AG04450 (cell line): ENCODE results near the gene DGUOK. TPM values are rescaled to one million over a fixed set of nuclear protein-coding genes. Genes with fewer than 3 reads are reported as not detected.

ENCODE experiments used
- CTCF ChIA-PET: fragments of 300-600, 350-600 bp; formaldehyde crosslinking; extraction: SDS; loops from one replicate; lab custom pipeline; 2022; ENCODE audit warnings: antibody characterized with exemption, inconsistent platforms; lab: Charles Lee
- POLR2A ChIA-PET: fragments of 350-600 bp; formaldehyde crosslinking; extraction: SDS; loops from one replicate; lab custom pipeline; 2021; ENCODE audit warnings: antibody characterized with exemption, inconsistent platforms; lab: Yijun Ruan, JAX
- DNase-seq: peaks from one replicate; pipeline ENCODE4 v3.0.0-alpha.2; 2011; ENCODE audit warnings: low read depth, low spot score
- H3K27ac ChIP-seq: one replicate; pipeline ENCODE4 v1.5.1; 2012; ENCODE audit warnings: low read depth, low read length, control low read depth
- H3K27me3 ChIP-seq: one replicate; pipeline ENCODE4 v1.6.0; 2012; ENCODE audit warnings: low read length; ENCODE audit not compliant: control insufficient read depth, insufficient read depth
- H3K4me3 ChIP-seq: 2 replicates; pipeline ENCODE4 v1.5.1; 2011; ENCODE audit warnings: mild to moderate bottlenecking, low read depth, low read length, control low read depth
- H3K9me3 ChIP-seq: 2 replicates; pipeline ENCODE4 v1.5.1; 2012; ENCODE audit warnings: low read length; ENCODE audit not compliant: control insufficient read depth, insufficient read depth
- polyA plus RNA-seq: library from polyadenylated mRNA; depleted of rRNA; stranded (reverse); fragments of >200 nt; gene quantifications from 2 replicates; pipeline ENCODE4 v1.2.3, GENCODE V29; 2011
- TF ChIP-seq, protein P1 (sequence below): IDR thresholded peaks from 2 replicates; pipeline ENCODE4 v1.5.1; 2011; ENCODE audit warnings: low read depth, low read length, control low read depth, inconsistent platforms

DGUOK gene
- polyA plus RNA-seq, 1 experiment = 101 TPM

DNA sequence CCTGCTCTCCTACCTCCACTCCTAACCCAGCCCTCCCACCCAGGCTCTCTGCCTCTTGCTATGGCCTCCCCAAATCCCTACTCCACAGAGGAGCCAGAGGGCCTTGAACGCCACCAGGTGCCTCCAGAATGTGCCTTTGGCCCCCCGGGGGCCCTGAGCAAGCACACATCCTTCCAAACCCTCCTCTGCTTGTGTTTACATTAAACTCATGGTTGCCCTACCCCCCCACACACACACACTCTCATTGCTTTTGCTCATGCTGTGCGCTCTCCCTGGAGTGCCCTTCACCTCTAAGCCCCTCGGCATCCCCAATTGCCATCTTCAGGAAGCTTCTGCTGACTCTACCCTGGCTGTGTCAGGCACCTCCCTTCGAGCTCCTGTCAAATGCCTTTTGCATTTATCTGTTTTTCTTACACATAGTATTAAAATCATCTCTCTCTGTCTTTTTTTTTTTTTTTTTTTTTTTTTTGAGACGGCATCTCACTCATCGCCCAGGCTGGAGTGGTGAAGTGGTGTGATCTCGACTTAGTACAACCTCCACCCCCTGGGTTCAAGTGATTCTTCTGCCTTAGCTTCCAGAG lies 41.8 kb downstream of the DGUOK start:
- TF ChIP-seq, protein P1, sequence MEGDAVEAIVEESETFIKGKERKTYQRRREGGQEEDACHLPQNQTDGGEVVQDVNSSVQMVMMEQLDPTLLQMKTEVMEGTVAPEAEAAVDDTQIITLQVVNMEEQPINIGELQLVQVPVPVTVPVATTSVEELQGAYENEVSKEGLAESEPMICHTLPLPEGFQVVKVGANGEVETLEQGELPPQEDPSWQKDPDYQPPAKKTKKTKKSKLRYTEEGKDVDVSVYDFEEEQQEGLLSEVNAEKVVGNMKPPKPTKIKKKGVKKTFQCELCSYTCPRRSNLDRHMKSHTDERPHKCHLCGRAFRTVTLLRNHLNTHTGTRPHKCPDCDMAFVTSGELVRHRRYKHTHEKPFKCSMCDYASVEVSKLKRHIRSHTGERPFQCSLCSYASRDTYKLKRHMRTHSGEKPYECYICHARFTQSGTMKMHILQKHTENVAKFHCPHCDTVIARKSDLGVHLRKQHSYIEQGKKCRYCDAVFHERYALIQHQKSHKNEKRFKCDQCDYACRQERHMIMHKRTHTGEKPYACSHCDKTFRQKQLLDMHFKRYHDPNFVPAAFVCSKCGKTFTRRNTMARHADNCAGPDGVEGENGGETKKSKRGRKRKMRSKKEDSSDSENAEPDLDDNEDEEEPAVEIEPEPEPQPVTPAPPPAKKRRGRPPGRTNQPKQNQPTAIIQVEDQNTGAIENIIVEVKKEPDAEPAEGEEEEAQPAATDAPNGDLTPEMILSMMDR = no peak
- ChIA-PET CTCF (interaction anchor here (0.7 kb wide), 1 partner anchor 158 kb away, joined by 3 read pairs; no protein-coding TSS in a partner anchor), POLR2A (no interaction called here)
- no peak for DNase-seq
- no peak overlapping the region for H3K27ac ChIP-seq
- H3K27me3 ChIP-seq = no peaks in the 10 kb centered on the region
- no peaks in the 10 kb centered on the region for H3K9me3 ChIP-seq
- no peak overlapping the region for H3K4me3 ChIP-seq

DNA sequence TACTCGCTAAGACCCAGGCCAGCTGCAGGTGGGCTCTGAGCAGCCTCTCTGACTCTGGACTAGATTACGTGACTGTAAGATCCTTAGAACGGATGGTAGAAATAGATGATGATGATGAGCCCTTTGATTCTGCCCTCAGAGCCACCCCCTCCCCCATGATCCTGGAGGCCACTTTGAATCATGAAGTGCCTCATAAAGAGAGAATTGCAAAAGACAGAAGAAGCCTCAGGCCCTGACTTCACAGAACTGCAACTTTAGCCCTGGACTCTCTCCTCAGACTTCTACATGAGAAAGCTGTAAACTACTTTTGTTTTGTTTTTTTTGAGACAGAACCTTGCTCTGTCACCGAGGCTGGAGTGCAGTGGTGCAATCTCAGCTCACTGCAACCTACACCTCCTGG lies 42.7 kb downstream of the DGUOK start:
- DNase-seq = no peak
- ChIA-PET POLR2A (interaction anchor here (1.1 kb wide), 1 partner anchor 151 kb away, joined by 3 read pairs; no protein-coding TSS in a partner anchor), CTCF (interaction anchor here (1.3 kb wide), 1 partner anchor 145 kb away, joined by 4 read pairs; no protein-coding TSS in a partner anchor)
- TF ChIP-seq, protein P1 = no peak
- Histone ChIP-seq H3K9me3 (no peaks in the 10 kb centered on the region), H3K27me3 (no peaks in the 10 kb centered on the region), H3K4me3 (no peak overlapping the region), H3K27ac (no peak overlapping the region)

GRCh38 chr2:73970141-73970803 lies 43.6 kb downstream of the DGUOK start:
- ChIA-PET CTCF (interaction anchor here (1.3 to 1.6 kb wide), 3 partner anchors 146 to 177 kb away, joined by 3 to 5 read pairs (median 4); no protein-coding TSS in a partner anchor), POLR2A (interaction anchor here (0.6 to 1.1 kb wide), 3 partner anchors 26 to 169 kb away, joined by 3 to 5 read pairs (median 3); no protein-coding TSS in a partner anchor)
- TF ChIP-seq, protein P1 = no peak
- DNase-seq = no peak
- H3K4me3 ChIP-seq = no peak overlapping the region
- H3K27me3 ChIP-seq = no peaks in the 10 kb centered on the region
- H3K9me3 ChIP-seq = no peaks in the 10 kb centered on the region
- H3K27ac ChIP-seq = no peak overlapping the region

- Histone ChIP-seq H3K27ac (no peak overlapping the region), H3K4me3 (no peak overlapping the region), H3K9me3 (no peaks in the 10 kb centered on the region), H3K27me3 (no peaks in the 10 kb centered on the region)
- ChIA-PET CTCF (interaction anchor here (1.4 to 1.6 kb wide), 2 partner anchors 149 to 176 kb away, joined by 3 to 5 read pairs; no protein-coding TSS in a partner anchor), POLR2A (interaction anchor here (0.6 to 0.7 kb wide), 2 partner anchors 27 to 168 kb away, joined by 3 to 5 read pairs; no protein-coding TSS in a partner anchor)
- DNase-seq = no peak
- TF ChIP-seq, protein P1 = no peak
Measured at GRCh38 chr2:73970850-73971471, 44.3 kb downstream of the DGUOK start.
